WERI-Rb-1 (cell line): ENCODE measurements around the gene ARHGAP21.

Experiments used
- DNase-seq: peaks from one replicate; pipeline ENCODE4 v3.0.0-alpha.2; 2020
- H3K27ac ChIP-seq: fragments of 250-450 bp; sonication (Bioruptor Pico); 2 replicates; pipeline ENCODE4 v1.5.1; 2020; ENCODE audit warnings: mild to moderate bottlenecking, moderate library complexity
- H3K27me3 ChIP-seq: fragments of 250-450 bp; sonication (Bioruptor Pico); 2 replicates; pipeline ENCODE4 v1.5.1; 2021; ENCODE audit warnings: mild to moderate bottlenecking, low read depth, moderate library complexity; ENCODE audit not compliant: insufficient read depth, severe bottlenecking
- H3K36me3 ChIP-seq: fragments of 250-450 bp; sonication (Bioruptor Pico); 2 replicates; pipeline ENCODE4 v1.5.1; 2020; ENCODE audit warnings: mild to moderate bottlenecking, moderate library complexity
- H3K4me3 ChIP-seq: 2 replicates; pipeline ENCODE4 v1.5.1; 2011; ENCODE audit warnings: low read depth, mild to moderate bottlenecking, control low read depth, low read length
- H3K9me3 ChIP-seq: fragments of 250-450 bp; sonication (Bioruptor Pico); 2 replicates; pipeline ENCODE4 v1.5.1; 2021; ENCODE audit warnings: mild to moderate bottlenecking, moderate library complexity; ENCODE audit not compliant: severe bottlenecking
- TF ChIP-seq, protein P1 (sequence below): IDR thresholded peaks from 2 replicates; pipeline ENCODE4 v1.5.1; 2011; ENCODE audit warnings: low read depth, mild to moderate bottlenecking, control low read depth, inconsistent platforms, low read length

The ARHGAP21 gene

GRCh38 chr10:24544776-24545175 is 178.9 kb downstream of the ARHGAP21 start:
- H3K9me3 ChIP-seq: no peaks in the 10 kb centered on the region
- no peaks in the 10 kb centered on the region for H3K36me3 ChIP-seq
- TF ChIP-seq, protein P1, sequence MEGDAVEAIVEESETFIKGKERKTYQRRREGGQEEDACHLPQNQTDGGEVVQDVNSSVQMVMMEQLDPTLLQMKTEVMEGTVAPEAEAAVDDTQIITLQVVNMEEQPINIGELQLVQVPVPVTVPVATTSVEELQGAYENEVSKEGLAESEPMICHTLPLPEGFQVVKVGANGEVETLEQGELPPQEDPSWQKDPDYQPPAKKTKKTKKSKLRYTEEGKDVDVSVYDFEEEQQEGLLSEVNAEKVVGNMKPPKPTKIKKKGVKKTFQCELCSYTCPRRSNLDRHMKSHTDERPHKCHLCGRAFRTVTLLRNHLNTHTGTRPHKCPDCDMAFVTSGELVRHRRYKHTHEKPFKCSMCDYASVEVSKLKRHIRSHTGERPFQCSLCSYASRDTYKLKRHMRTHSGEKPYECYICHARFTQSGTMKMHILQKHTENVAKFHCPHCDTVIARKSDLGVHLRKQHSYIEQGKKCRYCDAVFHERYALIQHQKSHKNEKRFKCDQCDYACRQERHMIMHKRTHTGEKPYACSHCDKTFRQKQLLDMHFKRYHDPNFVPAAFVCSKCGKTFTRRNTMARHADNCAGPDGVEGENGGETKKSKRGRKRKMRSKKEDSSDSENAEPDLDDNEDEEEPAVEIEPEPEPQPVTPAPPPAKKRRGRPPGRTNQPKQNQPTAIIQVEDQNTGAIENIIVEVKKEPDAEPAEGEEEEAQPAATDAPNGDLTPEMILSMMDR: no peak
- no peak overlapping the region for H3K27ac ChIP-seq
- H3K4me3 ChIP-seq: no peak overlapping the region
- no peak for DNase-seq
- H3K27me3 ChIP-seq: no peaks in the 10 kb centered on the region

- no peaks in the 10 kb centered on the region for H3K27me3 ChIP-seq
- no peak overlapping the region for H3K4me3 ChIP-seq
- DNase-seq: no peak
- no peak overlapping the region for H3K27ac ChIP-seq
- H3K36me3 ChIP-seq: no peaks in the 10 kb centered on the region
- no peaks in the 10 kb centered on the region for H3K9me3 ChIP-seq
- TF ChIP-seq, protein P1: no peak
These were observed 181.1 kb downstream of the ARHGAP21 start for GRCh38 chr10:24542314-24543270.

GRCh38 chr10:24541239-24541753 is 182.4 kb downstream of the ARHGAP21 start:
- no peak for DNase-seq
- H3K36me3 ChIP-seq: no peaks in the 10 kb centered on the region
- no peaks in the 10 kb centered on the region for H3K9me3 ChIP-seq
- H3K4me3 ChIP-seq: no peak overlapping the region
- no peaks in the 10 kb centered on the region for H3K27me3 ChIP-seq
- no peak overlapping the region for H3K27ac ChIP-seq
- TF ChIP-seq, protein P1: no peak

- Histone ChIP-seq H3K4me3 (no peak overlapping the region), H3K36me3 (no peaks in the 10 kb centered on the region), H3K27me3 (no peaks in the 10 kb centered on the region), H3K9me3 (no peaks in the 10 kb centered on the region), H3K27ac (no peak overlapping the region)
- DNase-seq: no peak
- TF ChIP-seq, protein P1: no peak
These were observed 187.1 kb downstream of the ARHGAP21 start for GRCh38 chr10:24536636-24537035.

DNA sequence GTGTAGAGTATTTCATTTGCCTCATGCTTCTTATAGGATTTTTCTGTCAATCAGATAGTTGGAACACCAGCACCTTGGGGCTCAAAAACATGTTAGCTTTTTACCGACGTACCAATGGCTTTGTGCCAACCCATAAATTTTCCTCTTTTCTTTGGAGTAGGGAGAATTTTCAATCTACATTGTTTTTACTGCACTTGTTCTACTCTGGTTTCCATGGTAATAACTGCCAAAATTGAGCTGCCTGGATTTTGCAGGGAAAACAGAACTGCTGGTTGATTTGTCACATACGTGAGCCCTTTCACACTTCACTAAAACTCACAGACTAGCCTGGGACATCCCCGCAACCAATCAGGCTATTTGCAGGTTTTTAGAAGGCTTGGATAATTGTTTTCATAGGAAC is 189.7 kb downstream of the ARHGAP21 start:
- Histone ChIP-seq H3K9me3 (no peaks in the 10 kb centered on the region), H3K27ac (no peak overlapping the region), H3K27me3 (no peaks in the 10 kb centered on the region), H3K4me3 (no peak overlapping the region), H3K36me3 (no peaks in the 10 kb centered on the region)
- no peak for DNase-seq
- TF ChIP-seq, protein P1: no peak
